Lung (tissue), 12 donors: ENCODE data around the gene PPT2. TPM values are rescaled to one million over a fixed set of nuclear protein-coding genes. Genes with fewer than 3 reads are reported as not detected.
"Not testable (repeated sequence)": the region's sequence is repeated elsewhere in the genome, so short reads cannot be mapped to it uniquely, and the experiment has no call there.

Experiments used
- ATAC-seq: fragments of 200-7000 bp; cut with Tn5 transposase; one replicate; pipeline ENCODE4 v1.9.1; 2020; ENCODE audit warnings: moderate number of reproducible peaks; ENCODE audit not compliant: insufficient read depth, low FRiP score
- DNase-seq, 3 donors: peaks; one replicate each; pipeline ENCODE4 v3.0.0-alpha.2; 2013 to 2017
- H3K27ac ChIP-seq, 2 donors: one replicate each; pipeline ENCODE4 v1.5.1; 2013; ENCODE audit warnings: mild to moderate bottlenecking in 2 of 2, moderate library complexity in 2 of 2, control low read depth in 1 of 2, inconsistent platforms in 1 of 2, low read depth in 1 of 2, low read length in 1 of 2
- H3K27me3 ChIP-seq, 3 donors: one replicate each; pipeline ENCODE4 v1.5.1; 2013; ENCODE audit warnings: low read length in 2 of 3; ENCODE audit not compliant: control insufficient read depth in 3 of 3, insufficient read depth in 3 of 3
- H3K36me3 ChIP-seq, 4 donors: one replicate each; pipeline ENCODE4 v1.5.1; 2013; ENCODE audit warnings: low read length in 4 of 4, mild to moderate bottlenecking in 1 of 4, moderate library complexity in 1 of 4; ENCODE audit not compliant: control insufficient read depth in 4 of 4, insufficient read depth in 4 of 4
- H3K4me1 ChIP-seq, 5 donors: one replicate each; pipeline ENCODE4 v1.5.1; 2013; ENCODE audit warnings: low read length in 5 of 5, mild to moderate bottlenecking in 2 of 5, moderate library complexity in 1 of 5; ENCODE audit not compliant: control insufficient read depth in 5 of 5, insufficient read depth in 5 of 5
- H3K4me3 ChIP-seq: one replicate; pipeline ENCODE4 v1.5.1; 2013; ENCODE audit warnings: mild to moderate bottlenecking, control low read depth, moderate library complexity
- H3K9ac ChIP-seq, 2 donors: one replicate each; pipeline ENCODE4 v1.5.1; 2013; ENCODE audit warnings: low read length in 2 of 2, control low read depth in 1 of 2; ENCODE audit not compliant: insufficient read depth in 1 of 2
- H3K9me3 ChIP-seq, 4 donors: one replicate each; pipeline ENCODE4 v1.5.1; 2013; ENCODE audit warnings: low read length in 3 of 4, mild to moderate bottlenecking in 1 of 4, moderate library complexity in 1 of 4; ENCODE audit not compliant: control insufficient read depth in 4 of 4, insufficient read depth in 3 of 4
- CTCF ChIP-seq: IDR thresholded peaks from 2 replicates; pipeline ENCODE4 v1.5.1; 2012; ENCODE audit warnings: mild to moderate bottlenecking; ENCODE audit errors: control extremely low read depth, extremely low read depth
- WGBS, 2 donors: extraction: QIAGEN DNeasy Blood & Tissue Kit; methylation state at CpG; one replicate each; pipeline ENCODE4 v1.1.7; 2013; 5-methylcytosine and 5-hydroxymethylcytosine counted together
- polyA plus RNA-seq, 2 donors: library from polyadenylated mRNA; stranded (reverse); fragments of 200-250 nt; gene quantifications; one replicate each; pipeline ENCODE4 v1.2.1, GENCODE V29; 2013
- total RNA-seq, 2 donors: library from RNA; depleted of rRNA in 1 of 2; stranded (reverse); fragments of >200 nt in 1 of 2; gene quantifications; one replicate each; pipeline ENCODE4 v1.2.1, GENCODE V29; 2014 to 2021
- donor health status: control.
- donor health status: control.
- donor health status: Bipolar disorder and iron deficiency.
- donor health status: healthy.
- donor health status: DM: yes; HTN: yes; CAD: no.

PPT2 gene
- total and polyA plus RNA-seq, 4 donors: 5.7 to 212 (median 11.1) TPM

- no peaks in the 10 kb centered on the region for H3K4me1 ChIP-seq
- DNase-seq: no peak
- WGBS, 2 donors: 65 to 74% methylated on average over 5 of the region's 5 CpGs
- no peak overlapping the region for H3K27ac ChIP-seq
- H3K4me3 ChIP-seq: no peak overlapping the region
- TF ChIP-seq CTCF: no peak
- no peaks in the 10 kb centered on the region for H3K36me3 ChIP-seq
- no peaks in the 10 kb centered on the region for H3K9me3 ChIP-seq
- ATAC-seq: no peak
- H3K27me3 ChIP-seq: peaks cover 0 to 26% (median 5%) of the 10 kb centered on the region in 3 donors
- no peak overlapping the region for H3K9ac ChIP-seq
Measured at GRCh38 chr6:32140420-32141046, 13.4 kb upstream of the PPT2 start.

- not testable (repeated sequence) for H3K4me3 ChIP-seq, H3K9me3 ChIP-seq, H3K27ac ChIP-seq, H3K36me3 ChIP-seq, DNase-seq, ATAC-seq, H3K9ac ChIP-seq
- 70 to 71% methylated on average over 7 of the region's 7 CpGs for WGBS, 2 donors
- peaks cover 0 to 12% (median 0%) of the 10 kb centered on the region in 5 donors for H3K4me1 ChIP-seq
- peaks cover 0 to 46% (median 23%) of the 10 kb centered on the region in 3 donors for H3K27me3 ChIP-seq
Measured at GRCh38 chr6:32144238-32144637, 9.7 kb upstream of the PPT2 start.

- Histone ChIP-seq H3K4me1 (peaks cover 0 to 12% (median 2%) of the 10 kb centered on the region in 5 donors), H3K9ac (no peak overlapping the region), H3K27ac (no peak overlapping the region), H3K27me3 (peaks cover 0 to 54% (median 31%) of the 10 kb centered on the region in 3 donors), H3K36me3 (no peaks in the 10 kb centered on the region), H3K9me3 (peaks cover 0 to 2% (median 0%) of the 10 kb centered on the region in 4 donors), H3K4me3 (no peak overlapping the region)
- 83 to 96% methylated on average over 1 of the region's 1 CpG for WGBS, 2 donors
- ATAC-seq: no peak
- TF ChIP-seq CTCF: no peak
- DNase-seq: no peak
Measured at GRCh38 chr6:32146287-32146686, 7.7 kb upstream of the PPT2 start.

- DNase-seq (no peak), ATAC-seq (no peak)
- H3K9ac ChIP-seq: no peak overlapping the region
- peaks cover 0 to 12% (median 2%) of the 10 kb centered on the region in 5 donors for H3K4me1 ChIP-seq
- H3K9me3 ChIP-seq: peaks cover 0 to 2% (median 0%) of the 10 kb centered on the region in 4 donors
- TF ChIP-seq CTCF: no peak
- H3K4me3 ChIP-seq: no peak overlapping the region
- no peaks in the 10 kb centered on the region for H3K36me3 ChIP-seq
- peaks cover 0 to 57% (median 33%) of the 10 kb centered on the region in 3 donors for H3K27me3 ChIP-seq
- H3K27ac ChIP-seq: no peak overlapping the region
- 47 to 54% methylated on average over 4 of the region's 4 CpGs for WGBS, 2 donors
Measured at GRCh38 chr6:32146687-32147086, 7.3 kb upstream of the PPT2 start.
